HG03558 (cell line): ENCODE data around the gene NCEH1.
A peak's percentile ranks its signal among the peaks of the same experiment; 100 is the strongest.
"Not testable (repeated sequence)": the region's sequence is repeated elsewhere in the genome, so short reads cannot be mapped to it uniquely, and the experiment has no call there.

Experiments
- ATAC-seq: cut with Tn5 transposase; IDR thresholded peaks from one replicate; pipeline ENCODE4 v1.9.1; 2021; ENCODE audit warnings: moderate number of reproducible peaks; ENCODE audit not compliant: unreplicated experiment; ENCODE audit errors: extremely low read depth

NCEH1 gene

GRCh38 chr3:172594900-172595663 lies 115.8 kb downstream of the NCEH1 start:
- not testable (repeated sequence) for ATAC-seq

GRCh38 chr3:172592898-172593669 lies 117.8 kb downstream of the NCEH1 start:
- ATAC-seq: no peak

GRCh38 chr3:172591876-172592771 lies 118.7 kb downstream of the NCEH1 start:
- peak; percentile 84 for ATAC-seq

- no peak for ATAC-seq
Observed at GRCh38 chr3:172591125-172591605, 119.7 kb downstream of the NCEH1 start.

GRCh38 chr3:172586436-172586835 lies 124.4 kb downstream of the NCEH1 start:
- ATAC-seq: no peak

GRCh38 chr3:172585954-172586353 lies 124.9 kb downstream of the NCEH1 start:
- ATAC-seq: no peak

GRCh38 chr3:172582712-172583111 lies 128.2 kb downstream of the NCEH1 start:
- no peak for ATAC-seq

- no peak for ATAC-seq
Observed at GRCh38 chr3:172581757-172582166, 129.1 kb downstream of the NCEH1 start.

GRCh38 chr3:172580680-172581401 lies 130.0 kb downstream of the NCEH1 start:
- peak; percentile 68 for ATAC-seq
